Colon (tissue), 2 donors: ENCODE results near the gene SCN9A.
"Not testable (repeated sequence)": the region's sequence is repeated elsewhere in the genome, so short reads cannot be mapped to it uniquely, and the experiment has no call there.

ENCODE experiments used
- FAIRE-seq: peaks from 2 replicates; lab custom pipeline; 2012; peaks lifted over from hg19 to GRCh38; lab: Jason Lieb, UNC
- donor health status: control.
- donor health status: control.

SCN9A gene

DNA sequence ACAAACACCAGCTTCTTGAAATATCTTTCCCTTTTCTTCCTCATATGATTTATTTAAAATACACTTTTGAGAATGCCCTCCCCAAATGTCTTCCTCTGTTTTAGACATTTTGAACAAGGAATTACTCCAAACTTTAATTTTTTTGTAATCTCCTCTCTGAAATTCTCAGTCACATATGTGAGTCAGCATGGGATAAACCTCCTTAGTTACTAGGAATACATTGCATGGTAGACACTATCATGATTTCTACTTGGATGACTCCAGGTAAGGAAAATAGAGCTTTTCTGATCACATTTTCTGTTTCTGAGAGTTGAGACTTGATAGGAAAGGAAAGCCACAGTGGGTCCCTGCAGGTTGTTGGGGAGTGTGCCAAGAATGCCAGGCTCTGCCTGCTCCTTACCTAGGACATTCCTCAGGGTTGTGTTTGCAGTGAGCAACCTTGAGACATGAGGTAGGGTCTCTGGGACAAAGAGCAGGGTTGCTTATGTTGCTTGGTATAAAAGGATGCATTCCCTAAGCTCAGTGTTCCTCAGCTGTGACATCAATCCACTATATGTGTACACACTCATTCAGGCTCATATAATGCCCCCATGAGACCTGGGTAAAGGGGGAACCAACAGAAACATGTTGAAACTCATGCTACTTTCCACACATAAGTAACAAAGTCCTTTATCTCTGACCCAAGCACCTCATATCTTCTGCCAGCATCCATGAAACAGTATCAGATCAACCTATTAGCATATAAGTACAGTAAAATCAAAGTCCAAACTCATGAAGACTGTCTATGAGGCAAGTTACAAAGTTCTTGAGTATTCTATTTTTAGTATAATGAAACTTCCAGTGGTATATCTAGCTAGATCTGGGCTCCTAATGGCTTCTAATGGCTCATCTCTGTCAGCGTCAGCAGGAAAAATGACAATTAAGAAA, 135.1 kb downstream of the SCN9A start:
- no peak for FAIRE-seq

- no peak for FAIRE-seq
Measured at GRCh38 chr2:166239548-166239947, 136.2 kb downstream of the SCN9A start.

GRCh38 chr2:166238176-166238575, 137.6 kb downstream of the SCN9A start:
- no peak for FAIRE-seq

- no peak for FAIRE-seq
Measured at GRCh38 chr2:166234112-166234846, 141.5 kb downstream of the SCN9A start.

- no peak for FAIRE-seq
Measured at GRCh38 chr2:166233244-166233643, 142.5 kb downstream of the SCN9A start.

DNA sequence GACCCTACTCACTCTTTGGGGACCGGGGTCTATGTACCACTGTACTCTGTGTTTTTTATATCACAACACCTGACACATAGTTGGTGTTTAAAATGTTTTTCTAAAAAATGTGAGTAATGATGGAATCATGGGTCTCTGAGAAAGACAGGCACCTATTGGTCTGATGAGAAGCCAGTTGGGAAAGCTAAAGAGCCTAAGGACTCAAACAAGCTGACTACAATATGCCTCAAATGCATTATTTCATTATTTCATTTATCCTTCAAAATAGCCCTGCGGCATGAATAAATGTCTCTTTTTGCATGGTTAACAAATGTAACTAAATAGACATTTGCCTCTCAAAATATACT, 145.0 kb downstream of the SCN9A start:
- no peak for FAIRE-seq

DNA sequence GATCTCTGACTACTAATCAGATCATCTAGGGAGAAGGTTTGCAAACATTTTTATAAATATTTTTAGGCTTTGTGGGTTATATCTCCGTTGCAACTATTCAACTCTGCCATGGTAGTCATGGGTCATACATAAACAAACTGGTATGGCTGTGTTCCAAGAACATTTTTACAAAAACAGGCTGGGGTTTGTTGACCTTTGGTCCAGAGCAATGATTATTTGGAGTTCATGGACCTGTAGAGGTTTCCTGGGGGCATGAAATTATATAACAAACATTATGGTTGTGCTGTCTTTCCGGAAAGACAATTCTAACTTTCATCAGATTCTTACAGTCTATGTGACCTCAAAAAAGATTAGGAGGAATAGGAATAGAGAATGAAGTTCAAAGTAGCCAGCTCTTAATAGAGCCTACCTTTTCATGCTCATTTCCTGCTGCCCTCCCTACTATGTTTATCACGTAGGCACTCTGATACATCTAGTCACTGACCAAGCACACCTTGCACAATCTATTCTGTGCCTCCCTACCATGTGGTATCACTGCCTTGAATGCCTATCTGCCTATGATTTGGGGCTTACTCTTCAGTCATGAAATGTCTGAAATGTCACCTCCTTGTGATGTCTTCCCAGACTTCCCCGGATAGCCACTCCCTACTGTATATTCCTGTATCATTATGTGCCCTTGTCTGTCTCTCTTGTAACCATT, 145.6 kb downstream of the SCN9A start:
- no peak for FAIRE-seq

DNA sequence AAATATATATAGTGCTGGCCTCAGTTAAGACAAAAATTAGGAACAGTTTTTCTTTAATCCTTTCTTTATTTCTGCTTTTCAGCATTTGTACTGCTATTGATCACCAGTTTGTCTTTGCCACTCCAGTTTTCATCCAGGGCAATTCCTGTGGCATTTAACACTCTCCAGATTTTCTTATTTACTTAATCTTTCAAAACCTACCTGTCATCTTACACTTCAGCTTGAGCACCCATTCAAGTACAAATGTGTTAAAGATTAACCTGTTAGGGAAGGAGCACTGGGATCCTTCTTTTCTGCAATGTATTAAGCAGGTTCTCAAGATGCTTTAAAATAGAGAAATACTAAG, 146.1 kb downstream of the SCN9A start:
- no peak for FAIRE-seq

DNA sequence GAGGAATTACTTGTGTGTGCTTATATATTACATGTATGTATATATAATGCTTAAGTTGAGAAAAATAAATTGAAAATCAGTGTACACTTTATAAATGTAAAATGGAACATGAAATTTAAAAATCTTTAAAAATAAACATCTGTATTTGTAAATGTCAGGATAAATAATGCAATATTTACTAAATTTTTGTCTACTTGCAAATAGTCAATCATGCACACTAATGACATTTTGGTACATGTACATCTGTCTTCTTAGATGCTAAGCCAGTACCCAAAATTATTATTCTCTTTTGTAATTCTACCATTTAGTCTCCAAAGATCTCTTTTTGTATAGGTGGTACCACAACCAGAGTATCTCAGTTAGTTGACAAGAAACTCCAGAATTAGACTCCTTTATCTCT, 151.5 kb downstream of the SCN9A start:
- FAIRE-seq = no peak

- no peak for FAIRE-seq
Measured at GRCh38 chr2:166223298-166223697, 152.4 kb downstream of the SCN9A start.

DNA sequence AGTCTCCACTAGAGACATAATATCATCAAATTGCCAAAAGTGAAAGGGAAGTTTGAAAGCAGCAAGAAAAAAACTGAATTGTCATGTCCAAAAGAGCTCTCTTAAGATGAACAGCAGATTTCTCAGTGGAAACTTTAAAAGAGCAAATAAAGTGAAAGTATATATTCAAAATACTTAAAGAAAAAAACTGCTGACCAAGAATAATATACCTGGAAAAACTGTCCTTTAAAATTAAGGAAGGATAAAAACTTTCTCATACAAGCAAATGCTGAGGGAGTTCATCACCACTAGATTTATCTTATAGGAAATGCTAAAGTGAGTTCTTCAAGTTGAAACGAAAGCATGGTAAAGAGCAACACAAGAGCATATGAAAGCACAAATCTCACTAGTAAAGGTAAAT, 164.7 kb downstream of the SCN9A start:
- no peak for FAIRE-seq

GRCh38 chr2:166209944-166210343, 165.8 kb downstream of the SCN9A start:
- FAIRE-seq = not testable (repeated sequence)

GRCh38 chr2:166209367-166209766, 166.4 kb downstream of the SCN9A start:
- not testable (repeated sequence) for FAIRE-seq

- not testable (repeated sequence) for FAIRE-seq
Measured at GRCh38 chr2:166206153-166206552, 169.6 kb downstream of the SCN9A start.

GRCh38 chr2:166202778-166203177, 173.0 kb downstream of the SCN9A start:
- no peak for FAIRE-seq

DNA sequence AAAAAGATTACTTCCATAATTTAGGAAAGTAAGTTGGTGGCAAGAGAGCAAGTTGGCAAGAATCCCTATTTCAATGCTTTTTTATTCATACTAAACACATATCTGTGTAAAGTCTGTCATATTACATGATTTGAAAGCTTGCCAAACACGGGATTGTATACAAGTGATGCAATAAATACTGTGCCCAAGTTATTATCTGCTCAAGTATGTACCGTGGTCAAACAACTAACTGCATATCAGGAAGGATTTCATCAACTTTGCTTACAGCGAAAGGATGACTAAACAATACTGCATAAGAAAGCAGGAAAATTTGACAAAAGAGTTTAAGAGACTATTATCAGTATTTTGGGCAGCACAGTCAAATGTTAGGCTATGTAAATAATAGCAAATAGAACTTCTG, 178.3 kb downstream of the SCN9A start:
- no peak for FAIRE-seq

- no peak for FAIRE-seq
Measured at GRCh38 chr2:166193407-166193806, 182.3 kb downstream of the SCN9A start.

DNA sequence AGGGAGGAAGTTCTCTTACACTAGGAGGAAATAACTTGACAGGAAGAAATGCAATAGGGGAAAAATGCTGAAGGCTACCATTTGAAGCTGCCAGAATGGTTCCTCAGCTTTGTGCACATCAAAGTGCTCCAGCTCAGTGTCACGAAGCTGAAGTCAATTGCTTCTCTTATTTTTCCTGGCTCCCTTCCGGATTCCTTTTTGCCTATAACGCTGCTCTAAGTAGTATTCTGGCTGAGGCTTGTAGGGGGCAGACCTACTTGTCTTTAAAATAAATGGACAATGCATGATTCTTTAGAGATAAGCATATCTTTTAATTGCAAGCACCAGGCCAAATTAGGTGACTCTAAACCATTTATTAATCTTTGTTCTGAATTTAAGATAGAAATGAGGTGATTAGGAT, 187.7 kb downstream of the SCN9A start:
- no peak for FAIRE-seq

DNA sequence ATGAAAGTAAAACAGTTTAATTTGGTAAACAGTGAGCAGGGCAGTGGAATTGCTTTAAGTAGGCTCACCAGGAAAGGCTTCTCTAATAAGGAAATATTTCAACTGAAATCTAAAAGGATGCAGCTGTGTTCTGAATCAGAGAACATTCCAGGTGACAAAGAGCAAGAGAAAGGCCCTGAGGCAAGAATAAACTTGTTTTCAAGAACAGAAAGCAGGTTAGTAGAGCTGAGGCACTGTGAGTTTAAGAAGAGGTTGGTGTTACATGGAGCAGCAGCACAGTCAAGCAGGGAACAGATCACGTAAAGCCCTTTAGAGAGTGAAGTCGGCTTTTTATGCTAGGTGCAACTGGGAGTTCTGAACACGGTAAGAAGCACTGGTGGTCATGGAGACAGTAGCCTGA, 191.0 kb downstream of the SCN9A start:
- no peak for FAIRE-seq

GRCh38 chr2:166181813-166182154, 194.0 kb downstream of the SCN9A start:
- no peak for FAIRE-seq

GRCh38 chr2:166180951-166181812, 194.6 kb downstream of the SCN9A start:
- FAIRE-seq = no peak

- no peak for FAIRE-seq
Measured at GRCh38 chr2:166179201-166179600, 196.5 kb downstream of the SCN9A start.
